ENCODE measurements around the gene ERCC3.

- TF ChIP-seq CTCF (IDR thresholded peaks at IDR 0.05; ENCODE audit: low read length) (no peak), EZH2 (IDR thresholded peaks at IDR 0.05; ENCODE audit: borderline replicate concordance, low read length) (no peak)
These were observed 38.8 kb downstream of the ERCC3 start for GRCh38 chr2:127255146-127255545.
